Measurements from ENCODE around the gene MAN1A2. TPM values are rescaled to one million over a fixed set of nuclear protein-coding genes. Genes with fewer than 3 reads are reported as not detected.

The MAN1A2 gene
- polyA plus RNA-seq, 3 donors: 4.0 to 10.5 (median 7.2) TPM

DNA sequence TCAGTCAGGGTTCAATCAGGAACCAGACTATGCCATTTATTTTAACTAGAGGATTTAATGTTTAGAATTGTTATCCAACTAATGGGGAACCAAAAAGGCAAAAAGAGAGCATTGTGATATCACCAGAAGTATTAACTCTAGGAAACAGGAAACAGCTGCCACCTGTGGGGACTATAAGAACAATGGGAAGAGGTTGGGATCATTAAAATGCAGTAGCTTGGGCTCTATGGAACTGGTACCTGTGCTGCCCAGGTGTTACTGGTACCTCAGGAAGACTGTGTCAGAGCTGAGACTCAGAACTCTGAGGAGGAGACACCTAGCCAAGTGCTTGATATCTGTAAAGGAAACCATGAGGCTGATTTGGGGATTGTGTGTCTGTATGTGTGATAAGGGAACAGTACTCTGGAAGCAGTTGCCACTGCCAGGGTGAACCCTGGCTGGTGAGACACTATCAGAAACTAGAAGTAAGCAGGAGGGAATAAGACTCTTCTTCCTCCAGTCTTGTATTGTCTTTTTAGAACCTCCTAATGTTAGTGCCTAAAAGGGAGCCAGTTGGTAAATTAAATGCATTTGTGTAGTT, 49.4 kb downstream of the MAN1A2 start:
- H3K79me2 ChIP-seq (ENCODE audit: insufficient read depth, low read length): no peaks in the 10 kb centered on the region
- no peak overlapping the region for H3K27ac ChIP-seq (ENCODE audit: low read depth in 1 of 2, low read length in 2 of 2)
- no peaks in the 10 kb centered on the region for H3K27me3 Mint-ChIP-seq (ENCODE audit: low read depth in 3 of 3)
- H3K4me3 ChIP-seq (replicated peaks in 1 of 3; ENCODE audit: low read depth in 2 of 3, low read length in 3 of 3): no peak overlapping the region
- H3K4me2 ChIP-seq (replicated peaks; ENCODE audit: extremely low read depth, low read length, poor library complexity, severe bottlenecking): no peak overlapping the region
- no peaks in the 10 kb centered on the region for H3K4me1 ChIP-seq (ENCODE audit: control insufficient read depth in 1 of 2, insufficient read depth in 2 of 2, low read length in 2 of 2)
- DNase-seq: no peak
- H4K20me1 ChIP-seq (ENCODE audit: insufficient read depth, low read length): no peaks in the 10 kb centered on the region
- TF ChIP-seq CTCF (IDR thresholded peaks at IDR 0.05): no peak
- no peak overlapping the region for H2AFZ ChIP-seq (ENCODE audit: insufficient read depth, low read depth, low read length, poor library complexity, severe bottlenecking)
- no peak overlapping the region for H3K4me3 Mint-ChIP-seq
- intact Hi-C loops (cut with micrococcal nuclease): no loop called here
- H3K9me3 ChIP-seq (replicated peaks in 1 of 2; ENCODE audit: control insufficient read depth in 1 of 2, insufficient read depth in 1 of 2, low read length in 2 of 2): no peaks in the 10 kb centered on the region
- peaks cover 46 to 47% of the 10 kb centered on the region in 2 donors for H3K36me3 Mint-ChIP-seq
- H3K27ac Mint-ChIP-seq: peak overlapping the region in 2 of 7 donors; percentile 4 to 32
- peaks cover 10 to 51% of the 10 kb centered on the region in 2 donors for H3K36me3 ChIP-seq (replicated peaks in 1 of 2; ENCODE audit: control insufficient read depth in 1 of 2, insufficient read depth in 2 of 2, low read length in 2 of 2)
- no peaks in the 10 kb centered on the region for H3K27me3 ChIP-seq (ENCODE audit: control insufficient read depth in 2 of 2, insufficient read depth in 2 of 2, low read length in 2 of 2)
- H3K9ac ChIP-seq (ENCODE audit: insufficient read depth, low read length, poor library complexity, severe bottlenecking): no peak overlapping the region
- peaks cover 0 to 3% (median 0%) of the 10 kb centered on the region in 7 donors for H3K9me3 Mint-ChIP-seq
- H3K4me1 Mint-ChIP-seq: no peaks in the 10 kb centered on the region

- intact Hi-C loops (cut with micrococcal nuclease): no loop called here
- Histone ChIP-seq H3K36me3 (replicated peaks in 1 of 2; ENCODE audit: control insufficient read depth in 1 of 2, insufficient read depth in 2 of 2, low read length in 2 of 2) (peaks cover 9 to 58% of the 10 kb centered on the region in 2 donors), H3K9ac (ENCODE audit: insufficient read depth, low read length, poor library complexity, severe bottlenecking) (no peak overlapping the region), H3K4me1 (ENCODE audit: control insufficient read depth in 1 of 2, insufficient read depth in 2 of 2, low read length in 2 of 2) (no peaks in the 10 kb centered on the region), H3K79me2 (ENCODE audit: insufficient read depth, low read length) (no peaks in the 10 kb centered on the region), H3K9me3 (replicated peaks in 1 of 2; ENCODE audit: control insufficient read depth in 1 of 2, insufficient read depth in 1 of 2, low read length in 2 of 2) (peaks cover 5 to 43% of the 10 kb centered on the region in 2 donors), H2AFZ (ENCODE audit: insufficient read depth, low read depth, low read length, poor library complexity, severe bottlenecking) (no peak overlapping the region), H3K4me3 (replicated peaks in 1 of 3; ENCODE audit: low read depth in 2 of 3, low read length in 3 of 3) (no peak overlapping the region), H3K27me3 (ENCODE audit: control insufficient read depth in 2 of 2, insufficient read depth in 2 of 2, low read length in 2 of 2) (no peaks in the 10 kb centered on the region), H3K4me2 (replicated peaks; ENCODE audit: extremely low read depth, low read length, poor library complexity, severe bottlenecking) (no peak overlapping the region), H3K27ac (ENCODE audit: low read depth in 1 of 2, low read length in 2 of 2) (no peak overlapping the region), H4K20me1 (ENCODE audit: insufficient read depth, low read length) (no peaks in the 10 kb centered on the region)
- Mint-ChIP-seq H3K27ac (no peak overlapping the region), H3K9me3 (peaks cover 18 to 33% (median 23%) of the 10 kb centered on the region in 7 donors), H3K27me3 (ENCODE audit: low read depth in 3 of 3) (no peaks in the 10 kb centered on the region), H3K4me1 (no peaks in the 10 kb centered on the region), H3K36me3 (peaks cover 38 to 57% of the 10 kb centered on the region in 2 donors), H3K4me3 (no peak overlapping the region)
- WGBS (ENCODE audit: insufficient coverage): no CpG with 5 or more reads among the region's 2 CpGs
- no peak for TF ChIP-seq CTCF (IDR thresholded peaks at IDR 0.05)
- DNase-seq: no peak
Measured at GRCh38 chr1:117425050-117425734, 57.9 kb downstream of the MAN1A2 start.
